HUES6 (cell line): Measurements from ENCODE around the gene RAB3B.
"Not testable (repeated sequence)": the region's sequence is repeated elsewhere in the genome, so short reads cannot be mapped to it uniquely, and the experiment has no call there.

ENCODE experiments used
- H3K27ac ChIP-seq: 2 replicates; pipeline ENCODE4 v1.7.0; 2013; ENCODE audit warnings: low read depth, mild to moderate bottlenecking, low read length, inconsistent platforms
- H3K27me3 ChIP-seq: 2 replicates; pipeline ENCODE4 v1.6.1; 2013; ENCODE audit warnings: low read length; ENCODE audit not compliant: control insufficient read depth, insufficient read depth
- H3K36me3 ChIP-seq: 2 replicates; pipeline ENCODE4 v1.6.1; 2013; ENCODE audit warnings: low read length; ENCODE audit not compliant: control insufficient read depth, insufficient read depth
- H3K4me1 ChIP-seq: 2 replicates; pipeline ENCODE4 v1.6.1; 2013; ENCODE audit warnings: low read length; ENCODE audit not compliant: control insufficient read depth, insufficient read depth
- H3K4me3 ChIP-seq: 2 replicates; pipeline ENCODE4 v1.5.1; 2013; ENCODE audit warnings: low read depth, low read length
- H3K9ac ChIP-seq: one replicate; pipeline ENCODE4 v1.6.1; 2013; ENCODE audit warnings: mild to moderate bottlenecking, low read length
- H3K9me3 ChIP-seq: 2 replicates; pipeline ENCODE4 v1.6.1; 2013; ENCODE audit warnings: low read depth, low read length; ENCODE audit not compliant: control insufficient read depth, insufficient read depth

RAB3B gene

GRCh38 chr1:51986718-51987117 lies 3.8 kb downstream of the RAB3B start:
- Histone ChIP-seq H3K9me3 (no peaks in the 10 kb centered on the region), H3K9ac (no peak overlapping the region), H3K36me3 (peaks cover 6% of the 10 kb centered on the region; the same call in 1 of the 2 replicates), H3K27ac (no peak overlapping the region), H3K27me3 (peaks cover under 1% of the 10 kb centered on the region; the same call in 1 of the 2 replicates), H3K4me3 (no peak overlapping the region), H3K4me1 (peaks cover 7% of the 10 kb centered on the region; the same call in 1 of the 2 replicates)

DNA sequence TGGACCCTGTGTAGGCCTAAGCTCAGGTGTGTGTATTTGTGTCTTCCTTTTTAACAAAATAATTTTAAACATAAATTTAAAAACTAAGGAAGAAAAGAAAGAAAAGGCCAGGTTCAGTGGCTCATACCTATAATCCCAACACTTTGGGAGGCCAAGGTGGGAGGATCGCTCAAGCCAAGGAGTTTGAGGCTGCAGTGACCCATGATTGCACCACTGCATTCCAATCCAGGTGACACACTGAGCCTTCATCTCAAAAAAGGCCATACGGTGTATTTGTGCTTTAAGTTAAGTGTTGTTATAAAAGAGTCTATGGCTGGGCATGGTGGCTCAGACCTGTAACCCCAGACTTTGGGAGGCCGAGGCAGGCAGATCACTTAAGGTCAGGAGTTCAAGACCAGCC lies 8.3 kb downstream of the RAB3B start:
- Histone ChIP-seq H3K36me3 (peaks cover 15% of the 10 kb centered on the region), H3K27ac (no peak overlapping the region), H3K4me3 (no peak overlapping the region), H3K9ac (no peak overlapping the region), H3K27me3 (no peaks in the 10 kb centered on the region), H3K4me1 (peaks cover 2% of the 10 kb centered on the region; the same call in 1 of the 2 replicates), H3K9me3 (no peaks in the 10 kb centered on the region)

DNA sequence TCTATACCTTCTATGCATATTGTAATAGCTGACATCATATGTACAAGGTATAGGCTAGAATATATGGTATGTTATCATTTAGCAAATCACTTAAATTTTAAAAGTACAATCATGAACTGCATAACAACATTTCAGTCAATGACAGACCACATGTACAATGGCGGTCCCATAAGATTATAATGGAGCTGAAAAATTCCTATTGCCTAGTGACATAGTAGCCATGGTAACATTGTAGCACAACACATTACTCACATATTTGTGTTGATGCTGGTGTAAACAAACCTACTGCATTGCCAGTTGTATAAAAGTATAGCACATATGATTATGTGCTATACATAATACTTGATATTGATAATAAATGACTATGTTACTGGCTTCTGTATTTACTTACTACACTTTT lies 8.9 kb downstream of the RAB3B start:
- Histone ChIP-seq H3K27me3 (no peaks in the 10 kb centered on the region), H3K9me3 (no peaks in the 10 kb centered on the region), H3K36me3 (peaks cover 20% of the 10 kb centered on the region), H3K9ac (no peak overlapping the region), H3K4me1 (no peaks in the 10 kb centered on the region), H3K4me3 (no peak overlapping the region), H3K27ac (no peak overlapping the region)

DNA sequence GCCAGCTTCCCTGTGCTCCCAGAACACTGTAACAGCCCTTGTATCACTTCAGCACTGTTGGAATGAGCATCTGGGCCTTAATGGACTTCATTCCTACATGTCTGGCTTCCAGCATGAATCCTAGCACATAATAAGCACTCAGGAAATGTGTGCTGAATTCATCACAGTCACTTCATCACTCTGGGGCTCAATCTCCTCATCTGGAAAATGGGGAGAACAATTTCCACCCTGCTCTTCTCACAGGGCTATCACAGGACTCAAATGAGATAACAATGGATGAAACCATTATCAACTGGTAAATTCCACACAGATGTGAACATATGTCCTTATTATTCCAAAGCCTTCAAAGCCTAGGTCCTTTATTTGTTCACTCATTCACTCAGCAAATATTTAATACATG lies 12.4 kb downstream of the RAB3B start:
- H3K4me1 ChIP-seq, result no peaks in the 10 kb centered on the region
- no peak overlapping the region for H3K4me3 ChIP-seq
- no peaks in the 10 kb centered on the region for H3K9me3 ChIP-seq
- H3K27ac ChIP-seq, result no peak overlapping the region
- peaks cover 47% of the 10 kb centered on the region for H3K36me3 ChIP-seq
- H3K9ac ChIP-seq, result no peak overlapping the region
- H3K27me3 ChIP-seq, result no peaks in the 10 kb centered on the region

GRCh38 chr1:51976846-51977602 lies 13.5 kb downstream of the RAB3B start:
- Histone ChIP-seq H3K9ac (no peak overlapping the region), H3K27ac (no peak overlapping the region), H3K36me3 (peaks cover 44% of the 10 kb centered on the region), H3K27me3 (no peaks in the 10 kb centered on the region), H3K4me3 (no peak overlapping the region), H3K9me3 (no peaks in the 10 kb centered on the region), H3K4me1 (no peaks in the 10 kb centered on the region)

GRCh38 chr1:51973587-51974474 lies 16.7 kb downstream of the RAB3B start:
- Histone ChIP-seq H3K4me1 (no peaks in the 10 kb centered on the region), H3K27ac (no peak overlapping the region), H3K4me3 (no peak overlapping the region), H3K9me3 (no peaks in the 10 kb centered on the region), H3K27me3 (no peaks in the 10 kb centered on the region), H3K36me3 (peaks cover 58% of the 10 kb centered on the region), H3K9ac (no peak overlapping the region)

DNA sequence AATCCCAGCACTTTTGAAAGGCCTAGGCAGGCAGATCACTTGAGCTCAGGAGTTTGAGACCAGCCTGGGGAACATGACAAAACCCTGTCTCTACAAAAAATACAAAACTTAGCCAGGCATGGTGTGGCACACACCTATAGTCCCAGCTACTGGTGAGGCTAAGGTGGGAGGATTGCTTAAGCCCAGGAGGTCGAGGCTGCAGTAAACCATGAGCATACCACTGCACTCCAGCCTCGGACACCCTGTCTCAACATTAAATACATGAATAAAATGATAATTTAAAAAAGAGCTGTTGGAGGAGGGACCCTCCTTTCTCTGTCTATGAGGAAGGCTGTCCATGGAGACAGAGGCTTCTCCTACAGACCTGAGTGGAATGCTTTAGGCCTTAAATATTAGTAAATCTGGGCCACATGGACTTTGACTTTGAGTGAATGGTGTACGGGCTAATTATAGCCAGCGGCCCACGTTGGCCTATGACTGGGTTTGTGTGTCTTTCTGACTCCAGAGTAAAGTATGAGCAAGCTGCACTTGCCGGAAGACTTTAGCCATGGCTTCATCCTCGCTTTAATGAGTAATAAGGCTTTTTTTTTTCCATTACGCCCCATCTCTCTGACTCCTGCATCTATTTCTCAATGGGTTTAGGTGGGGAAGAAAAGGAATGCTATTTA lies 21.3 kb downstream of the RAB3B start:
- Histone ChIP-seq H3K27me3 (no peaks in the 10 kb centered on the region), H3K9ac (no peak overlapping the region), H3K27ac (no peak overlapping the region), H3K4me3 (no peak overlapping the region), H3K36me3 (peaks cover 47% of the 10 kb centered on the region), H3K9me3 (no peaks in the 10 kb centered on the region), H3K4me1 (peaks cover 8% of the 10 kb centered on the region)

- peaks cover 42% of the 10 kb centered on the region for H3K36me3 ChIP-seq
- H3K4me3 ChIP-seq, result no peak overlapping the region
- H3K9me3 ChIP-seq, result no peaks in the 10 kb centered on the region
- no peak overlapping the region for H3K9ac ChIP-seq
- peaks cover 14% of the 10 kb centered on the region for H3K4me1 ChIP-seq
- no peaks in the 10 kb centered on the region for H3K27me3 ChIP-seq
- H3K27ac ChIP-seq, result no peak overlapping the region
Measured at GRCh38 chr1:51968632-51969031, 21.9 kb downstream of the RAB3B start.

GRCh38 chr1:51967213-51967791 lies 23.2 kb downstream of the RAB3B start:
- Histone ChIP-seq H3K36me3 (peaks cover 38% of the 10 kb centered on the region), H3K4me1 (peaks cover 22% of the 10 kb centered on the region)
- H3K27ac ChIP-seq, H3K9ac ChIP-seq, H3K27me3 ChIP-seq, H3K9me3 ChIP-seq, H3K4me3 ChIP-seq: not testable (repeated sequence)

DNA sequence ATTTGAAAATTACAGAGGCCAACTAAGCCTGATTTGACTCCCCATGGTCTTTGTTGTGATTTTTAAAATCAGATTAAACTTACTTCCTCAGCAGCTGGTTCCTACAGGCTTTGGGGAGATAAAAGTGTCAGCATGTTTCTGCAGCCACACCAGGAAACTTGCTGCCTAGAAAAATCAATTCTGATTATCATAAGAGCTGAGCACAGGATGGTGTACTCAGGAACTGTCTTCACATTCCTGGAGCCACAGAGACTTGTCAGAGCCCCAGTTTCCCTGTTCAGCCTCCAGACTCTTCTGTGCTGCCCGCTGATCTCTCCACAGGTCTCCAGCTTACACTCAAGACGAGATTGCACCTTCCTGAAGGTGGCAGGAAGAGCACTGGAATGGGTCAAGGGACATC lies 23.9 kb downstream of the RAB3B start:
- peaks cover 44% of the 10 kb centered on the region for H3K36me3 ChIP-seq
- H3K4me1 ChIP-seq, result peaks cover 22% of the 10 kb centered on the region
- no peak overlapping the region for H3K4me3 ChIP-seq
- no peaks in the 10 kb centered on the region for H3K9me3 ChIP-seq
- H3K27ac ChIP-seq, result no peak overlapping the region
- no peaks in the 10 kb centered on the region for H3K27me3 ChIP-seq
- no peak overlapping the region for H3K9ac ChIP-seq
